Measurements from ENCODE around the gene OCIAD1.
"Not testable (repeated sequence)": the region's sequence is repeated elsewhere in the genome, so short reads cannot be mapped to it uniquely, and the experiment has no call there.

The OCIAD1 gene

DNA sequence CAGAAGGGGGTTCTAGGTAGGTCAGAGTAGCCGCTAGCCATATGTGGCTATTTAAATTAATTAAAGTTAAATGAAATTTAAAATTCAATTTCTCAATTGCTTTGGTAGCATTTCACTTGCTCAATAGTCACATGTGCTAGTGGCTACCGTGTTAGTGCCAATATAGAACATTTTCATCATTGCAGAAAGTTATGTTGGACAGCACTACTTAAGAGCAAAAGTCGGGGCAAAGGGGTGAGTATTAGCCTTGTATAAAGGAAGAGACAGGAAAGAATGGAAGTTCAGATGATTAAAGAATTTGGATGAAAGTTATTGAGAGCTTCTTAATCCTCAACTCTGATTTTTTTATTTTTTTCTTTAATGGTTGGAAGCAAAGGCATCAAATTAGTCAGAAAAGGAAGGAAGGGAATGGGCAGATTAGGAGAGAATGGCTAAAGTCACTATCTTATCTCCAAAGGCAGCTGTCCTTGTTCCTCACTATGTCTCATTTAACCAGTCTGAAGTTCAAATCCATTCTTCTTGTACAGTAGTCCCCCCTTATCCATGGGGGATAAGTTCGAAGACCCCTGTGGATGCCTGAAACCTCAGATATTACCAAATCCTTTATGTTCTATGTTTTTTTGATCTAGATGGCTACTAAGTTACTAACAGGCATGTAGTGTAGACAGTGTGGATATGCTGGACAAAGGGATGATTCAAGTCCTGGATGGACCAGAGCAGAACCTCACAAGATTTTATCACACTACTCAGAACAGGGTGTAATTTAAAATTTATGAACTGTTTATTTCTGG, 22.9 kb downstream of the OCIAD1 start:
- Histone ChIP-seq H3K36me3 (ENCODE audit: control insufficient read depth, insufficient read depth, low read length) (peaks cover 37% of the 10 kb centered on the region), H3K27ac (ENCODE audit: insufficient read depth, low read length, poor library complexity, severe bottlenecking) (no peak overlapping the region)

DNA sequence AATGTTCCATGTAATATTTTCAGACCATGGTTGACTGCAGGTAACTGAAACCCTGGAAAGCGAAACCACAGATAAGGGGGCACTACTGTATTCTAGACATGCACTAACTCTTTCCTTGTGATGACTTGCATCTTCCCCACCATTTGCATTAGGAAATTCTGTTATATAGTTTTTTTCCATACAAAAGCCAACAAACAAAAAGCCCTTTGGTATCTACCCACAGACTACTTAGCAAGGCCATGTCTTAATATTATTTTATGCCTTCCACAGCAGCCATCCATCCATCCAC, 23.5 kb downstream of the OCIAD1 start:
- no peak overlapping the region for H3K4me3 ChIP-seq (ENCODE audit: insufficient read depth, low read depth, low read length, poor library complexity, severe bottlenecking)
- DNase-seq = no peak
- H3K27me3 ChIP-seq (replicated peaks; ENCODE audit: control insufficient read depth, insufficient read depth, low read length, poor library complexity, severe bottlenecking) = no peaks in the 10 kb centered on the region
- no peaks in the 10 kb centered on the region for H3K9me3 ChIP-seq (ENCODE audit: control insufficient read depth, low read length)
- H3K27ac ChIP-seq (ENCODE audit: insufficient read depth, low read length, poor library complexity, severe bottlenecking) = no peak overlapping the region
- H3K36me3 ChIP-seq (ENCODE audit: control insufficient read depth, insufficient read depth, low read length) = peaks cover 39% of the 10 kb centered on the region
- no peaks in the 10 kb centered on the region for H3K4me1 ChIP-seq (ENCODE audit: control insufficient read depth, insufficient read depth, low read length, poor library complexity, severe bottlenecking)

More for the DNA sequence above, 22.9 kb downstream of the OCIAD1 start:
- Histone ChIP-seq H3K4me3 (ENCODE audit: insufficient read depth, low read depth, low read length, poor library complexity, severe bottlenecking) (no peak overlapping the region), H3K27me3 (replicated peaks; ENCODE audit: control insufficient read depth, insufficient read depth, low read length, poor library complexity, severe bottlenecking) (no peaks in the 10 kb centered on the region), H3K9me3 (ENCODE audit: control insufficient read depth, low read length) (no peaks in the 10 kb centered on the region), H3K4me1 (ENCODE audit: control insufficient read depth, insufficient read depth, low read length, poor library complexity, severe bottlenecking) (no peaks in the 10 kb centered on the region)
- DNase-seq = no peak

DNA sequence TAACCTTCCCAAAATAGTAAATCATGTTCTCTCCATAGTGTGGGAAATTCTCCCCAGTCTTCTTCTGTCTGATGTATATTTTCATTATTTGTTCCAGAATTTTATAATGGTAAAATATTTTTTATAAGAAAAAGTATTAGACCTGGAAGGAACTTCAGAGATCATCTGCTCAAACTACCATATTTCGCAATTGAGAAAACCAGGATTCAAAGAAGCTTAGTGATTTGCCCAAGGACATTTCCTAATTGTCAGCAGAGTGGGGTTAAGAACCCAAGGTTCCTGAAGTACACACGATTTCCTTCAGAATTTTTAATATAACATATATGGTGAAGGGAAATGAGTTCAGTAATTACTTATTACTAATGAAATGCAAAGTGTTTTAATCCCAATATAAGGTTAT, 24.1 kb downstream of the OCIAD1 start:
- H3K36me3 ChIP-seq (ENCODE audit: control insufficient read depth, insufficient read depth, low read length) = peaks cover 39% of the 10 kb centered on the region

DNA sequence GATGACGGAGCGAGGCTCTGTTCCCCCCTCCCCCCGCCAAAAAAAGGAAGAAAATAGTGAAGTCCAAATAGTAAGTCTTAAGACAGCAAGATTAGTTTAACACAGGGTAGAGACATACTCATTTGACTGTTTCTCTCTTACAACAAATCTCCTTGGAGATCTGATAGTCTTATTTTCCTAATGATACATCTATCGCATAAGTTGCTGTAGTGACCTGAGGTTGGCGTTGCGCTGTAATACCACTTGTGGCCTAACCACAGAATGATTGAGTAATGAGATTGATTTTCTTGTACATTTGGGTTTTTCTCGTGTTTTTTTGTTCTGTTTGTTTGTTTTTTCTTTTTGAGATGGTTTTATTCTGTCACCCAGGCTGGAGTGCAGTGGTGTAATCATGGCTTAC, 27.2 kb downstream of the OCIAD1 start:
- H3K27ac ChIP-seq (ENCODE audit: insufficient read depth, low read length, poor library complexity, severe bottlenecking) = no peak overlapping the region
- DNase-seq = no peak
- H3K36me3 ChIP-seq (ENCODE audit: control insufficient read depth, insufficient read depth, low read length) = peaks cover 26% of the 10 kb centered on the region
- H3K9me3 ChIP-seq (ENCODE audit: control insufficient read depth, low read length) = no peaks in the 10 kb centered on the region
- no peak overlapping the region for H3K4me3 ChIP-seq (ENCODE audit: insufficient read depth, low read depth, low read length, poor library complexity, severe bottlenecking)
- no peaks in the 10 kb centered on the region for H3K27me3 ChIP-seq (replicated peaks; ENCODE audit: control insufficient read depth, insufficient read depth, low read length, poor library complexity, severe bottlenecking)
- H3K4me1 ChIP-seq (ENCODE audit: control insufficient read depth, insufficient read depth, low read length, poor library complexity, severe bottlenecking) = no peaks in the 10 kb centered on the region

More for the DNA sequence above, 24.1 kb downstream of the OCIAD1 start:
- H3K27ac ChIP-seq (ENCODE audit: insufficient read depth, low read length, poor library complexity, severe bottlenecking) = no peak overlapping the region
- H3K4me1 ChIP-seq (ENCODE audit: control insufficient read depth, insufficient read depth, low read length, poor library complexity, severe bottlenecking) = no peaks in the 10 kb centered on the region
- no peak overlapping the region for H3K4me3 ChIP-seq (ENCODE audit: insufficient read depth, low read depth, low read length, poor library complexity, severe bottlenecking)
- H3K9me3 ChIP-seq (ENCODE audit: control insufficient read depth, low read length) = no peaks in the 10 kb centered on the region
- no peak for DNase-seq
- H3K27me3 ChIP-seq (replicated peaks; ENCODE audit: control insufficient read depth, insufficient read depth, low read length, poor library complexity, severe bottlenecking) = no peaks in the 10 kb centered on the region

DNA sequence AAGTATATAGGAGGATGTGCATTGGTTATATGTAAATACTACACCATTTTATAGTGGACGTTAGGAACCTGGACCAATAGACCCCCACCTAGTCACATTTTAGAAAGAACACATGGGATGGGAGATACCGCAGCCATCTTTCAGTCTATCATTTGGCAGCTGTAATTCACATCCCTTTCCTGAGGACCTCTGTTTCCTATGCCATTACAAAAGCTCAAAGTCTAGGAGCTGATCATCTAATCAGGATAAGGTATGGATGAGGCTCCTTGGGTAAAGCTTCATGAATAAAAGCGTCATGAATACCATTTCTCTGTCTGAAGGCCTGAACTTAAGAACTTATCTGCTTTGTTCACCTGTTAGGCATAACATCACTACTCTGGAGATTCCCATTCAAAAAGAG, 31.1 kb downstream of the OCIAD1 start:
- Histone ChIP-seq H3K36me3 (ENCODE audit: control insufficient read depth, insufficient read depth, low read length) (peaks cover 15% of the 10 kb centered on the region), H3K4me3 (ENCODE audit: insufficient read depth, low read depth, low read length, poor library complexity, severe bottlenecking) (no peak overlapping the region), H3K9me3 (ENCODE audit: control insufficient read depth, low read length) (no peaks in the 10 kb centered on the region), H3K27ac (ENCODE audit: insufficient read depth, low read length, poor library complexity, severe bottlenecking) (no peak overlapping the region), H3K27me3 (replicated peaks; ENCODE audit: control insufficient read depth, insufficient read depth, low read length, poor library complexity, severe bottlenecking) (no peaks in the 10 kb centered on the region), H3K4me1 (ENCODE audit: control insufficient read depth, insufficient read depth, low read length, poor library complexity, severe bottlenecking) (no peaks in the 10 kb centered on the region)
- DNase-seq = no peak

DNA sequence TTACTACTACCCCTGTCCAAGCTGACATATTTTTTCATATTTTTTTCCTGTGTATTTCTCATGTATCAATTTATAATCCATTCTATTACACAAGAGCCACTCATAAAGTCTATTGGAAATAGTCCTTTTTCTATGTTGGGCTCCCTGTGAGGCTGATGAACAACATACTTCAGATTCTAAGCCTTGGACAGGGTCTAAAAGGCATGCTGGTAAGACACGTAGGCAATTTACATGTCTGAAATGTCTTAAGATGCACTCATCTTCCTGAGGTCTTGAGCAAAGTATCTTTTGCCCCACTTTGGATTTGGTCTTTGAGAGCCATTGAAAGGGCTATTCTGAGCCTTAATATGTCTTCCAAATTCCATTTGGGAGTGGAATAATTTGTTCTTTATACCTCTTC, 31.8 kb downstream of the OCIAD1 start:
- Histone ChIP-seq H3K9me3 (ENCODE audit: control insufficient read depth, low read length) (no peaks in the 10 kb centered on the region), H3K4me1 (ENCODE audit: control insufficient read depth, insufficient read depth, low read length, poor library complexity, severe bottlenecking) (no peaks in the 10 kb centered on the region), H3K4me3 (ENCODE audit: insufficient read depth, low read depth, low read length, poor library complexity, severe bottlenecking) (no peak overlapping the region), H3K36me3 (ENCODE audit: control insufficient read depth, insufficient read depth, low read length) (peaks cover 15% of the 10 kb centered on the region), H3K27ac (ENCODE audit: insufficient read depth, low read length, poor library complexity, severe bottlenecking) (no peak overlapping the region), H3K27me3 (replicated peaks; ENCODE audit: control insufficient read depth, insufficient read depth, low read length, poor library complexity, severe bottlenecking) (no peaks in the 10 kb centered on the region)
- DNase-seq = no peak

DNA sequence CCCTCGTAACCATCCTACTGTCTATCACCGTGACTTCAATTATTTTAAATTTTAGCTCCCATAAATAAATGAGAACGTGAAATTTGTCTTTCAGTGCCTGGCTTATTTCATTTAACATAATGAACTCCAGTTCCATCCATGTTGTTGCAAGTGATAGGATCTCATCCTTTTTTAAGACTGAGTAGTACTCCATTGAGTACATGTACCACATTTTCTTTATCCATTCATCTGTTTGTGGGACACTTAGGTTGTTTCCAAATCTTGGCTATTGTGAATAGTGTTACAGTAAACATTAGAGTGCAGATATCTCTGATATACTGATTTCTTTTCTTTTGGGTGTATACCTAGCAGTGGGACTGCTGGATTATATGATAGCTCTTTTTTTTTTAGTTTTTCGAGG, 32.8 kb downstream of the OCIAD1 start:
- Histone ChIP-seq H3K27me3 (replicated peaks; ENCODE audit: control insufficient read depth, insufficient read depth, low read length, poor library complexity, severe bottlenecking) (no peaks in the 10 kb centered on the region), H3K9me3 (ENCODE audit: control insufficient read depth, low read length) (no peaks in the 10 kb centered on the region), H3K36me3 (ENCODE audit: control insufficient read depth, insufficient read depth, low read length) (peaks cover 7% of the 10 kb centered on the region), H3K4me3 (ENCODE audit: insufficient read depth, low read depth, low read length, poor library complexity, severe bottlenecking) (no peak overlapping the region), H3K4me1 (ENCODE audit: control insufficient read depth, insufficient read depth, low read length, poor library complexity, severe bottlenecking) (no peaks in the 10 kb centered on the region), H3K27ac (ENCODE audit: insufficient read depth, low read length, poor library complexity, severe bottlenecking) (no peak overlapping the region)
- DNase-seq = no peak

DNA sequence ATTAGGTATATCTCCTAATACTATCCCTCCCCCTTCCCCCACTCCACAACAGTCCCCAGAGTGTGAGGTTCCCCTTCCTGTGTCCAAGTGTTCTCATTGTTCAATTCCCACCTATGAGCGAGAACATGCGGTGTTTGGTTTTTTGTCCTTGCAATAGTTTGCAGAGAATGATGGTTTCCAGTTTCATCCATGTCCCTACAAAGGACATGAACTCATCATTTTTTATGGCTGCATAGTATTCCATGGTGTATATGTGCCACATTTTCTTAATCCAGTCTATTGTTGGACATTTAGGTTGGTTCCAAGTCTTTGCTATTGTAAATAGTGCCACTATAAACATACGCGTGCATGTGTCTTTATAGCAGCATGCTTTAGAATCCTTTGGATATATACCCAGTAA, 33.8 kb downstream of the OCIAD1 start:
- H3K9me3 ChIP-seq (ENCODE audit: control insufficient read depth, low read length); H3K27me3 ChIP-seq (replicated peaks; ENCODE audit: control insufficient read depth, insufficient read depth, low read length, poor library complexity, severe bottlenecking); H3K4me1 ChIP-seq (ENCODE audit: control insufficient read depth, insufficient read depth, low read length, poor library complexity, severe bottlenecking); H3K4me3 ChIP-seq (ENCODE audit: insufficient read depth, low read depth, low read length, poor library complexity, severe bottlenecking); H3K36me3 ChIP-seq (ENCODE audit: control insufficient read depth, insufficient read depth, low read length); H3K27ac ChIP-seq (ENCODE audit: insufficient read depth, low read length, poor library complexity, severe bottlenecking); DNase-seq: not testable (repeated sequence)

DNA sequence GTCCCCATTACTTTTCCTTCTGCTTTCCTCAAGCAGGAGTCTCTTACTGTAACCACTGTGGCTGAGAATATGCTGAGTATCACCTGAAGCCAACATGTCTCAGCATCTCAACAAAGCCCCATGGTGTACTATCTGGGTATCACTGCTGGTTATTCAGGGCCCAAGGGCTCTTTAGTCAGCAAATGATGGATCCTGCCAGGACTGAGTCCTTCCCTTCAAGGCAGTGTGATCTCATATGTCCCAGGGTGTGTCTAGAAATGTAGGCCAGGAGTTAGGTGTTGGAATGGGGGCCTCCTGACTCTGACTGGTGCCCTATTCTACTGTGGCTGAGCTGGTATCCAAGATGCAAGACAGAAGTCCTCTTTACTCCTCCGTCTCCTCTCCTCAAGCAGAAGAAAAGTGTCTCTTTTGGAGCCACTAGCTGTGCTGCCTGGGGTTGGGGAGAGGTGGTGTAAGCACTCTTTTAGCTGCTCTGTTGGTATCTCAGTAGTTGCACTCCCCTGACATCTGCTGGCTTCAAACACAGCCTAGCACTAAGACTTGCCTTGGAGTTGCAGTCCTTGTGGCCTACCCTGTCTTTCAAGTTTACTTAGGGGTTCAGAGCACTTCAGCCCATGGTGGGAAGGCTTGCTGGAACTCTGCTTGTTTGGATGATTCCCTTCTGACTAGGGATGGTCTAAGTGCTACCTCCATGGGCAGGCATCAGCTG, 47.1 kb downstream of the OCIAD1 start:
- DNase-seq = no peak
- no peaks in the 10 kb centered on the region for H3K9me3 ChIP-seq (ENCODE audit: control insufficient read depth, low read length)
- H3K36me3 ChIP-seq (ENCODE audit: control insufficient read depth, insufficient read depth, low read length) = no peaks in the 10 kb centered on the region
- H3K27ac ChIP-seq (ENCODE audit: insufficient read depth, low read length, poor library complexity, severe bottlenecking) = no peak overlapping the region
- no peaks in the 10 kb centered on the region for H3K27me3 ChIP-seq (replicated peaks; ENCODE audit: control insufficient read depth, insufficient read depth, low read length, poor library complexity, severe bottlenecking)
- no peak overlapping the region for H3K4me3 ChIP-seq (ENCODE audit: insufficient read depth, low read depth, low read length, poor library complexity, severe bottlenecking)
- no peaks in the 10 kb centered on the region for H3K4me1 ChIP-seq (ENCODE audit: control insufficient read depth, insufficient read depth, low read length, poor library complexity, severe bottlenecking)

DNA sequence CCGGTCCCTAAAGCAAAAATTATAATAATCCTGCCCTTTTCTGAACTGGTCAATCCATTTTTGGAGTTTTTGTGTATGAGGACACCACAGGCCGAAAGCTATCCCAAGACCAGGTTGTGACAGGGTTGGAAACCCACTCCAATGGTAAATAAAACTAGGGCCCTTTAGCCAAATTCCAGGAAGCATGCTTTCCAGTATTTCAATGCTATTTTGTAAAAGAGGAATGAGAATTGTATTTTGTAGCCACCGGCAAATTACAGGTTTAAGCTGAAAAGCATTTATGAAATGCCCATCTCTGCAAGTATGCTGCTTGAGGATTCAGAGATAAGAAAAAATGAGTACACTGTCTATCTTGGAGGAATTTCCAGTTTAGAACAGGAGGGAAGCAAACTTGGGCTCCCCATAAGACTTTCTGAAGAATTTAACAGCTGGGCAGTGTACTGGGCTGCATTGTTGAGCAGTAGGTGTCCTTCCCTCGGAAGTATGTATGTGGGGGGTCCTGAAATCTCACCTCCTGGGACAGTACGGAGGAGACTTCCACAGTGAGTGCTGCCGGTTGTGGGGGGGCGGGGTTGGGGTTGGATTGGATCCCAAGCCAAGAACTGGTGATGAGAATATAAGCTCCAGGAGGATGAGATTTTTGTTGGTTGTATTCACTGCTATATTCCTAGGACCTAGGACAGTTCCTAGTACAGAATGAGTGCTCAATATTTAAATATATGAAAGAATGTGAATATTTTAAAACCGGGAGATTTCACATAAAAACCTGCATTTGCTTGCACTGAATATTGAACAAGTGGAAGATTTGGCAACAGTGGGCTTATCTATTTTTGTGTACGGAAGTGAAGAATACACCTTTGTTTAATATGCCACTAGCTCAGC, 48.9 kb downstream of the OCIAD1 start:
- Histone ChIP-seq H3K9me3 (ENCODE audit: control insufficient read depth, low read length) (no peaks in the 10 kb centered on the region), H3K36me3 (ENCODE audit: control insufficient read depth, insufficient read depth, low read length) (no peaks in the 10 kb centered on the region), H3K4me3 (ENCODE audit: insufficient read depth, low read depth, low read length, poor library complexity, severe bottlenecking) (no peak overlapping the region), H3K4me1 (ENCODE audit: control insufficient read depth, insufficient read depth, low read length, poor library complexity, severe bottlenecking) (no peaks in the 10 kb centered on the region), H3K27ac (ENCODE audit: insufficient read depth, low read length, poor library complexity, severe bottlenecking) (no peak overlapping the region), H3K27me3 (replicated peaks; ENCODE audit: control insufficient read depth, insufficient read depth, low read length, poor library complexity, severe bottlenecking) (no peaks in the 10 kb centered on the region)
- no peak for DNase-seq
